Heart left ventricle (tissue), 13 donors: ENCODE results near the gene ANKRD36C.
"Not testable (repeated sequence)": the region's sequence is repeated elsewhere in the genome, so short reads cannot be mapped to it uniquely, and the experiment has no call there.

Experiments
- POLR2A ChIP-seq, 2 donors: fragments of 450-650 bp; IDR thresholded peaks; one replicate each; pipeline ENCODE4 v1.6.1; 2017; ENCODE audit warnings: antibody characterized with exemption in 2 of 2, mild to moderate bottlenecking in 2 of 2, moderate library complexity in 2 of 2
- TF ChIP-seq, protein P1 (sequence below), 12 donors: fragments of 200-600 bp; sonication (generic) in 4 of 12; IDR thresholded peaks; one replicate each; pipeline versions ENCODE4 v1.5.0 to v1.8.0; 2018 to 2022; ENCODE audit warnings: antibody characterized with exemption in 12 of 12, mild to moderate bottlenecking in 5 of 12
- donor health status: ischemic (EF 13 %, LVEDD 7.1; RV severe dilation, severe dysfunction).
- donor health status: DM: no; HTN: yes; CAD: no.
- donor health status: DM: no; HTN: no; CAD: no.
- donor health status: ischemic (EF 25% LVEDD 6.9; RV normal size, moderate dysfunction).
- donor health status: ischemic (EF 25% LVEDD 5.7; RV mildly dilated, moderate dysfunction).
- donor health status: ischemic (EF 35%, LVEDD 5.7; RV mildly dilated, moderate dysfunction).
- donor health status: nonischemic (EF 11% LVEDD 7.7; RV severe dilation, severe dysfunction).
- donor health status: DM: yes; HTN: yes; CAD: no.
- donor health status: PGD.
- donor health status: ischemic (EF 29% LVEDD 5.4; RV normal size, mild dysfunction).
- donor health status: nonischemic (EF 23%, LVEDD 6.1; RV moderate dilation, normal function).

DNA sequence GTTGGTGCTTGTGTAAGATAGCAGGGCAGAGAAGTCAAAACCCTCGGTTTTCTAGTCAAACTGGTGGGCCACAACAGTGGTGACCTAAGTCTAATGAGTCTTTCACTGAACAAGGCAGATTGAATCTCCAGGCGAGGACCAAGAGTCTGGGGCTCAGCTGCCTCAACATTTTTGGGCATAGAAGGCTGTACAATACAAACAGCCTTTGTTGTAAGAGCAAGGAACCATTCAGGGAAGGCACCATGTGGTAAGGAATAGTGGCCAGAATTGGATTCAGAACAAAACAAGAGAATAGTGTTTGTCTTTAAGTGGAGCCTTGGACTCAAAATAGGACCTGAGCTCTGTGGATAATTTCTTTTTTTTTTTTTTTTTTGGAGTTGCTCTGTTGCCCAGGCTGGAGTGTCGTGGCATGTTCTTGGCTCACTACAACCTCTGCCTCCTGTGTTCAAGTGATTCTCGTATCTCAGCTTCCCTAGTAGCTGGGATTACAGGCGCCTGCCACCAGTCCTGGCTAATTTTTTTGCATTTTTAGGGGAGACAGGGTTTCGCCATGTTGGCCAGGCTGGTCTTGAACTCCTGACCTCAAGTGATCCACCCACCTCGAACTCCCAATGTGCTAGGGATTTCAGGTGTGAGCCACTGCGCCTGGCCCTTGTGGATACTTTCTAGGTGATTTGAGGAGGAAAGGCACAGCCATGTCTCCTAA is 20.6 kb upstream of the ANKRD36C start:
- not testable (repeated sequence) for TF ChIP-seq POLR2A (IDR thresholded peaks at IDR 0.05)
- TF ChIP-seq, protein P1, sequence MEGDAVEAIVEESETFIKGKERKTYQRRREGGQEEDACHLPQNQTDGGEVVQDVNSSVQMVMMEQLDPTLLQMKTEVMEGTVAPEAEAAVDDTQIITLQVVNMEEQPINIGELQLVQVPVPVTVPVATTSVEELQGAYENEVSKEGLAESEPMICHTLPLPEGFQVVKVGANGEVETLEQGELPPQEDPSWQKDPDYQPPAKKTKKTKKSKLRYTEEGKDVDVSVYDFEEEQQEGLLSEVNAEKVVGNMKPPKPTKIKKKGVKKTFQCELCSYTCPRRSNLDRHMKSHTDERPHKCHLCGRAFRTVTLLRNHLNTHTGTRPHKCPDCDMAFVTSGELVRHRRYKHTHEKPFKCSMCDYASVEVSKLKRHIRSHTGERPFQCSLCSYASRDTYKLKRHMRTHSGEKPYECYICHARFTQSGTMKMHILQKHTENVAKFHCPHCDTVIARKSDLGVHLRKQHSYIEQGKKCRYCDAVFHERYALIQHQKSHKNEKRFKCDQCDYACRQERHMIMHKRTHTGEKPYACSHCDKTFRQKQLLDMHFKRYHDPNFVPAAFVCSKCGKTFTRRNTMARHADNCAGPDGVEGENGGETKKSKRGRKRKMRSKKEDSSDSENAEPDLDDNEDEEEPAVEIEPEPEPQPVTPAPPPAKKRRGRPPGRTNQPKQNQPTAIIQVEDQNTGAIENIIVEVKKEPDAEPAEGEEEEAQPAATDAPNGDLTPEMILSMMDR (IDR thresholded peaks at IDR 0.05), result not testable (repeated sequence)
